Liver (tissue), 9 donors: ENCODE measurements around the gene FAM181A. TPM values are rescaled to one million over a fixed set of nuclear protein-coding genes. Genes with fewer than 3 reads are reported as not detected.

Experiments
- DNase-seq: peaks from one replicate; pipeline ENCODE4 v3.0.0-alpha.2; 2017; ENCODE audit warnings: low spot score
- H3K27ac ChIP-seq, 2 donors: one replicate each; pipeline ENCODE4 v1.7.0; 2013; ENCODE audit warnings: inconsistent platforms in 2 of 2, low read length in 2 of 2, control low read depth in 1 of 2, low read depth in 1 of 2, mild to moderate bottlenecking in 1 of 2
- H3K27me3 ChIP-seq, 4 donors: one replicate each; pipeline versions ENCODE4 v1.6.1 to v1.7.0; 2013; ENCODE audit warnings: low read length in 3 of 4, inconsistent platforms in 1 of 4, mild to moderate bottlenecking in 1 of 4, moderate library complexity in 1 of 4; ENCODE audit not compliant: control insufficient read depth in 4 of 4, insufficient read depth in 4 of 4
- H3K36me3 ChIP-seq, 4 donors: one replicate each; pipeline versions ENCODE4 v1.6.1 to v1.7.0; 2013; ENCODE audit warnings: low read length in 3 of 4, mild to moderate bottlenecking in 3 of 4, low read depth in 1 of 4, moderate library complexity in 1 of 4; ENCODE audit not compliant: control insufficient read depth in 4 of 4, insufficient read depth in 3 of 4
- H3K4me1 ChIP-seq, 4 donors: one replicate each; pipeline versions ENCODE4 v1.6.1 to v1.7.0; 2013; ENCODE audit warnings: low read length in 3 of 4, mild to moderate bottlenecking in 3 of 4, moderate library complexity in 1 of 4; ENCODE audit not compliant: control insufficient read depth in 4 of 4, insufficient read depth in 4 of 4
- H3K4me3 ChIP-seq, 3 donors: one replicate each; pipeline versions ENCODE4 v1.6.1 to v1.7.0; 2013; ENCODE audit warnings: low read length in 3 of 3, control low read depth in 1 of 3, low read depth in 1 of 3, mild to moderate bottlenecking in 1 of 3
- H3K9ac ChIP-seq, 2 donors: one replicate each; pipeline ENCODE4 v1.7.0; 2013; ENCODE audit warnings: low read length in 2 of 2, mild to moderate bottlenecking in 2 of 2, moderate library complexity in 2 of 2, control low read depth in 1 of 2, low read depth in 1 of 2
- H3K9me3 ChIP-seq, 4 donors: one replicate each; pipeline versions ENCODE4 v1.6.1 to v1.7.0; 2013; ENCODE audit warnings: low read length in 3 of 4; ENCODE audit not compliant: control insufficient read depth in 4 of 4
- EGR1 ChIP-seq, 2 donors: IDR thresholded peaks; 2 replicates each; pipeline ENCODE4 v1.6.1; 2016 to 2018; ENCODE audit warnings: antibody characterized with exemption in 2 of 2, low read depth in 2 of 2
- FOXA1 ChIP-seq: IDR thresholded peaks from 2 replicates; pipeline ENCODE4 v1.6.1; 2016; ENCODE audit warnings: antibody characterized with exemption
- FOXA2 ChIP-seq: IDR thresholded peaks from 2 replicates; pipeline ENCODE4 v1.6.1; 2016; ENCODE audit warnings: antibody characterized with exemption
- GABPA ChIP-seq, 2 donors: IDR thresholded peaks in 1 of 2; conservative IDR thresholded peaks in 1 of 2; 2 replicates each; pipeline ENCODE4 v1.6.1; 2016; ENCODE audit warnings: antibody characterized with exemption in 2 of 2, mild to moderate bottlenecking in 1 of 2, moderate library complexity in 1 of 2
- HNF4A ChIP-seq, 2 donors: conservative IDR thresholded peaks; 2 replicates each; pipeline ENCODE4 v1.6.1; 2016; ENCODE audit warnings: antibody characterized with exemption in 2 of 2, mild to moderate bottlenecking in 2 of 2
- HNF4G ChIP-seq: IDR thresholded peaks from 2 replicates; pipeline ENCODE4 v1.6.1; 2016; ENCODE audit warnings: antibody characterized with exemption
- JUND ChIP-seq, 2 donors: IDR thresholded peaks; 2 replicates each; pipeline ENCODE4 v1.6.1; 2016; ENCODE audit warnings: antibody characterized with exemption in 2 of 2
- NR2F2 ChIP-seq: IDR thresholded peaks from 2 replicates; pipeline ENCODE4 v1.6.1; 2016; ENCODE audit warnings: antibody characterized with exemption
- RAD21 ChIP-seq, 2 donors: IDR thresholded peaks; 2 replicates each; pipeline ENCODE4 v1.6.1; 2016; ENCODE audit warnings: antibody characterized with exemption in 2 of 2, mild to moderate bottlenecking in 2 of 2
- RXRA ChIP-seq, 2 donors: IDR thresholded peaks; 2 replicates each; pipeline ENCODE4 v1.6.1; 2017 to 2018; ENCODE audit warnings: antibody characterized with exemption in 2 of 2, mild to moderate bottlenecking in 1 of 2
- SP1 ChIP-seq: IDR thresholded peaks from 2 replicates; pipeline ENCODE4 v1.6.1; 2018; ENCODE audit warnings: antibody characterized with exemption, mild to moderate bottlenecking
- TAF1 ChIP-seq: conservative IDR thresholded peaks from 2 replicates; pipeline ENCODE4 v1.6.1; 2016; ENCODE audit warnings: antibody characterized with exemption, mild to moderate bottlenecking
- YY1 ChIP-seq: IDR thresholded peaks from 2 replicates; pipeline ENCODE4 v1.6.1; 2016; ENCODE audit warnings: antibody characterized with exemption, mild to moderate bottlenecking
- WGBS: extraction: QIAGEN DNeasy Blood & Tissue Kit; methylation state at CpG from one replicate; pipeline ENCODE4 v1.1.7; 2013; 5-methylcytosine and 5-hydroxymethylcytosine counted together
- polyA plus RNA-seq, 2 donors: library from polyadenylated mRNA; stranded (reverse) in 1 of 2; unstranded in 1 of 2; fragments of 200-250 nt in 1 of 2; fragments of >200 nt in 1 of 2; fragmentation: Nextera tagmentation in 1 of 2; extraction: Ambion mirVana in 1 of 2; gene quantifications; one replicate each; pipeline versions ENCODE4 v1.2.1 to v1.2.3, GENCODE V29; 2013 to 2015
- total RNA-seq, 2 donors: library from RNA; depleted of rRNA; stranded (reverse); fragments of >200 nt; gene quantifications; one replicate each; pipeline ENCODE4 v1.2.3, GENCODE V29; 2014
- TF ChIP-seq, protein P1 (sequence below): IDR thresholded peaks from 2 replicates; pipeline ENCODE4 v1.6.1; 2016; ENCODE audit warnings: antibody characterized with exemption
- TF ChIP-seq, protein P2 (sequence below): IDR thresholded peaks from 2 replicates; pipeline ENCODE4 v1.6.1; 2016; ENCODE audit warnings: antibody characterized with exemption
- TF ChIP-seq, protein P3 (sequence below): fragments of 150-350 bp; IDR thresholded peaks from 2 replicates; pipeline ENCODE4 v1.5.1; 2017; ENCODE audit warnings: improper control_type of control experiment, low read depth, low read length; ENCODE audit not compliant: missing input control
- TF ChIP-seq, protein P4 (sequence below): IDR thresholded peaks from 2 replicates; pipeline ENCODE4 v1.6.1; 2016; ENCODE audit warnings: antibody characterized with exemption, mild to moderate bottlenecking
- TF ChIP-seq, protein P5 (sequence below): IDR thresholded peaks from 2 replicates; pipeline ENCODE4 v1.6.1; 2016; ENCODE audit warnings: antibody characterized with exemption
- donor health status: healthy.
- donor health status: healthy.
- donor health status: healthy.
- donor health status: healthy.
- donor health status: healthy.

Gene FAM181A
- total and polyA plus RNA-seq, 4 donors, result not detected

DNA sequence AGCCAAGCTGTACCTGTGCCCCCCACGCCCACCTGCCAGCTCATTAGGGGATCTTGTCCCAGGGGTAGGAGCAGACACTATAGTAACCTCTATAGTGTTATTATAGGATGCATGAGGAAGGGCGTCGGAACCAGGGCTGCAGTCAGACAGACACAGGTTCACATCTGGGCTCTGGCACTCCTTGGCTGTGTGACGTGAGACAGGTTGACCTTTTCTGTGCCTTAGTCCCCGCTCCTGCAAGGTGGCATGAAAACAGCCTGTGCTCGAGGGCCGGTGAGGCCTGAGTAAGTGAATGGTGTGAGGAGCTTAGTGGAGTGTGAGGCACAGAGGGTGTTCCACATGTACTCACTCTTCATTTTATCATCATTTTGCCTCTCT lies 30.2 kb downstream of the FAM181A start:
- WGBS, result 93% methylated on average over 7 of the region's 7 CpGs
- H3K9me3 ChIP-seq, result no peaks in the 10 kb centered on the region
- DNase-seq, result no peak
- H3K4me3 ChIP-seq, result no peak overlapping the region
- H3K9ac ChIP-seq, result no peak overlapping the region
- H3K27ac ChIP-seq, result no peak overlapping the region
- TF ChIP-seq, protein P1, sequence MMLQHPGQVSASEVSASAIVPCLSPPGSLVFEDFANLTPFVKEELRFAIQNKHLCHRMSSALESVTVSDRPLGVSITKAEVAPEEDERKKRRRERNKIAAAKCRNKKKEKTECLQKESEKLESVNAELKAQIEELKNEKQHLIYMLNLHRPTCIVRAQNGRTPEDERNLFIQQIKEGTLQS, result no peak
- no peak for TF ChIP-seq GABPA (IDR thresholded peaks at IDR 0.05 in 1 of 2, conservative IDR thresholded peaks at IDR 0.05 in 1 of 2)
- TF ChIP-seq RAD21 (IDR thresholded peaks at IDR 0.05), result no peak
- no peak for TF ChIP-seq NR2F2
- TF ChIP-seq YY1, result no peak
- TF ChIP-seq EGR1 (IDR thresholded peaks at IDR 0.05; ENCODE audit: low read depth in 2 of 2), result no peak
- no peak for TF ChIP-seq RXRA (IDR thresholded peaks at IDR 0.05)
- TF ChIP-seq, protein P2, sequence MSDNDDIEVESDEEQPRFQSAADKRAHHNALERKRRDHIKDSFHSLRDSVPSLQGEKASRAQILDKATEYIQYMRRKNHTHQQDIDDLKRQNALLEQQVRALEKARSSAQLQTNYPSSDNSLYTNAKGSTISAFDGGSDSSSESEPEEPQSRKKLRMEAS, result no peak
- TF ChIP-seq HNF4A (conservative IDR thresholded peaks at IDR 0.05), result no peak
- no peak for TF ChIP-seq FOXA1
- TF ChIP-seq FOXA2, result no peak
- no peak for TF ChIP-seq SP1
- TF ChIP-seq, protein P3, sequence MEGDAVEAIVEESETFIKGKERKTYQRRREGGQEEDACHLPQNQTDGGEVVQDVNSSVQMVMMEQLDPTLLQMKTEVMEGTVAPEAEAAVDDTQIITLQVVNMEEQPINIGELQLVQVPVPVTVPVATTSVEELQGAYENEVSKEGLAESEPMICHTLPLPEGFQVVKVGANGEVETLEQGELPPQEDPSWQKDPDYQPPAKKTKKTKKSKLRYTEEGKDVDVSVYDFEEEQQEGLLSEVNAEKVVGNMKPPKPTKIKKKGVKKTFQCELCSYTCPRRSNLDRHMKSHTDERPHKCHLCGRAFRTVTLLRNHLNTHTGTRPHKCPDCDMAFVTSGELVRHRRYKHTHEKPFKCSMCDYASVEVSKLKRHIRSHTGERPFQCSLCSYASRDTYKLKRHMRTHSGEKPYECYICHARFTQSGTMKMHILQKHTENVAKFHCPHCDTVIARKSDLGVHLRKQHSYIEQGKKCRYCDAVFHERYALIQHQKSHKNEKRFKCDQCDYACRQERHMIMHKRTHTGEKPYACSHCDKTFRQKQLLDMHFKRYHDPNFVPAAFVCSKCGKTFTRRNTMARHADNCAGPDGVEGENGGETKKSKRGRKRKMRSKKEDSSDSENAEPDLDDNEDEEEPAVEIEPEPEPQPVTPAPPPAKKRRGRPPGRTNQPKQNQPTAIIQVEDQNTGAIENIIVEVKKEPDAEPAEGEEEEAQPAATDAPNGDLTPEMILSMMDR, result no peak
- TF ChIP-seq JUND (IDR thresholded peaks at IDR 0.05), result no peak
- no peak for TF ChIP-seq TAF1
- TF ChIP-seq, protein P4, sequence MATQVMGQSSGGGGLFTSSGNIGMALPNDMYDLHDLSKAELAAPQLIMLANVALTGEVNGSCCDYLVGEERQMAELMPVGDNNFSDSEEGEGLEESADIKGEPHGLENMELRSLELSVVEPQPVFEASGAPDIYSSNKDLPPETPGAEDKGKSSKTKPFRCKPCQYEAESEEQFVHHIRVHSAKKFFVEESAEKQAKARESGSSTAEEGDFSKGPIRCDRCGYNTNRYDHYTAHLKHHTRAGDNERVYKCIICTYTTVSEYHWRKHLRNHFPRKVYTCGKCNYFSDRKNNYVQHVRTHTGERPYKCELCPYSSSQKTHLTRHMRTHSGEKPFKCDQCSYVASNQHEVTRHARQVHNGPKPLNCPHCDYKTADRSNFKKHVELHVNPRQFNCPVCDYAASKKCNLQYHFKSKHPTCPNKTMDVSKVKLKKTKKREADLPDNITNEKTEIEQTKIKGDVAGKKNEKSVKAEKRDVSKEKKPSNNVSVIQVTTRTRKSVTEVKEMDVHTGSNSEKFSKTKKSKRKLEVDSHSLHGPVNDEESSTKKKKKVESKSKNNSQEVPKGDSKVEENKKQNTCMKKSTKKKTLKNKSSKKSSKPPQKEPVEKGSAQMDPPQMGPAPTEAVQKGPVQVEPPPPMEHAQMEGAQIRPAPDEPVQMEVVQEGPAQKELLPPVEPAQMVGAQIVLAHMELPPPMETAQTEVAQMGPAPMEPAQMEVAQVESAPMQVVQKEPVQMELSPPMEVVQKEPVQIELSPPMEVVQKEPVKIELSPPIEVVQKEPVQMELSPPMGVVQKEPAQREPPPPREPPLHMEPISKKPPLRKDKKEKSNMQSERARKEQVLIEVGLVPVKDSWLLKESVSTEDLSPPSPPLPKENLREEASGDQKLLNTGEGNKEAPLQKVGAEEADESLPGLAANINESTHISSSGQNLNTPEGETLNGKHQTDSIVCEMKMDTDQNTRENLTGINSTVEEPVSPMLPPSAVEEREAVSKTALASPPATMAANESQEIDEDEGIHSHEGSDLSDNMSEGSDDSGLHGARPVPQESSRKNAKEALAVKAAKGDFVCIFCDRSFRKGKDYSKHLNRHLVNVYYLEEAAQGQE, result no peak
- H3K27me3 ChIP-seq, result no peaks in the 10 kb centered on the region
- H3K4me1 ChIP-seq, result peaks cover 3 to 15% (median 9%) of the 10 kb centered on the region in 4 donors
- H3K36me3 ChIP-seq, result no peaks in the 10 kb centered on the region

DNA sequence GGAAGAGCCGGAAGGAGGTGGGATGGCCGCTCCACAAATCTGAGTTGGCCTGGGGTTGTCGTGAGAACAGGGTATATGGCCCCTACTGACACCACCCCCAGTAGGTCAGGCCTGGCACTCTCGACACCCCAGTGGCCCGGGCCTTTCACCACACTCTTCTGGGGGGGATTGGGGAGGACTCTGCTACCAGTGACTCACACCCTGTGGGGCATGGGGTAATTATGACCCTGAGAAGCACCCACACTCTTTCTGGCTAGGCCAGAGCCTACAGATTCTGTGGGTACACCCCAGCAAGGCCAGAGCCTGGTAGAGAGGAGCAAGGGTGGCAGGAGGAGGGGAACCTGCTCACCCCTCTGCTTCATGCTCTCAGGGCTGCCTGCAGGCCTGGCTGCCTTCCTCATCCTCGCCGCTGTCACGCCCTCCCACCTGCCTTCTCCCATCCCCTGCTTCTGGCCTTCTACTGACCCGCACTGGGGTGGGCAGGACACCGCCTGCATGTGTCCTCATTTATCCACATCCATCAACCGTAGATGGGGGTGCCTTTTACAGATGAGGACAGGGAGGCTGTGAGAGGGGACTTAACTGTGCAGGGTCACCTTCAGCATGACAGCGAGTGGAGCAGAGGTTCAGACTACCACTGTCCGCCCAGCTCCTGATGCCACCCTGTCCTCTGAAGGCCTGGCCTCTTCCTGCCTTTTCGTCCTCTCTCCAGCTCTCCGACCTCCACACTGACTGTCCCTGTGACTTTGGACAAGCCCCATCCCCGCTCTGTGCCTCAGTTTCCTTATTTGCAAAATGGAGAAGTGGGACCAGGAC lies 30.8 kb downstream of the FAM181A start:
- H3K9me3 ChIP-seq, result no peaks in the 10 kb centered on the region
- H3K27me3 ChIP-seq, result no peaks in the 10 kb centered on the region
- TF ChIP-seq SP1, result no peak
- TF ChIP-seq JUND (IDR thresholded peaks at IDR 0.05), result no peak
- no peak for TF ChIP-seq HNF4G
- TF ChIP-seq, protein P5, sequence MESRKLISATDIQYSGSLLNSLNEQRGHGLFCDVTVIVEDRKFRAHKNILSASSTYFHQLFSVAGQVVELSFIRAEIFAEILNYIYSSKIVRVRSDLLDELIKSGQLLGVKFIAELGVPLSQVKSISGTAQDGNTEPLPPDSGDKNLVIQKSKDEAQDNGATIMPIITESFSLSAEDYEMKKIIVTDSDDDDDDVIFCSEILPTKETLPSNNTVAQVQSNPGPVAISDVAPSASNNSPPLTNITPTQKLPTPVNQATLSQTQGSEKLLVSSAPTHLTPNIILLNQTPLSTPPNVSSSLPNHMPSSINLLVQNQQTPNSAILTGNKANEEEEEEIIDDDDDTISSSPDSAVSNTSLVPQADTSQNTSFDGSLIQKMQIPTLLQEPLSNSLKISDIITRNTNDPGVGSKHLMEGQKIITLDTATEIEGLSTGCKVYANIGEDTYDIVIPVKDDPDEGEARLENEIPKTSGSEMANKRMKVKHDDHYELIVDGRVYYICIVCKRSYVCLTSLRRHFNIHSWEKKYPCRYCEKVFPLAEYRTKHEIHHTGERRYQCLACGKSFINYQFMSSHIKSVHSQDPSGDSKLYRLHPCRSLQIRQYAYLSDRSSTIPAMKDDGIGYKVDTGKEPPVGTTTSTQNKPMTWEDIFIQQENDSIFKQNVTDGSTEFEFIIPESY, result no peak
- no peak for TF ChIP-seq TAF1
- TF ChIP-seq FOXA2, result no peak
- no peak for TF ChIP-seq RAD21 (IDR thresholded peaks at IDR 0.05)
- TF ChIP-seq GABPA (IDR thresholded peaks at IDR 0.05 in 1 of 2, conservative IDR thresholded peaks at IDR 0.05 in 1 of 2), result no peak
- TF ChIP-seq NR2F2, result no peak
- TF ChIP-seq EGR1 (IDR thresholded peaks at IDR 0.05; ENCODE audit: low read depth in 2 of 2), result no peak
- no peak for TF ChIP-seq RXRA (IDR thresholded peaks at IDR 0.05)
- no peak overlapping the region for H3K9ac ChIP-seq
- H3K4me3 ChIP-seq, result no peak overlapping the region
- DNase-seq, result no peak
- no peaks in the 10 kb centered on the region for H3K36me3 ChIP-seq
- H3K27ac ChIP-seq, result no peak overlapping the region
- H3K4me1 ChIP-seq, result peaks cover 3 to 18% (median 9%) of the 10 kb centered on the region in 4 donors
- 94% methylated on average over 16 of the region's 16 CpGs for WGBS
